Endodermal cell (in vitro differentiated cells): ENCODE results near the gene AKAP7. TPM values are rescaled to one million over a fixed set of nuclear protein-coding genes. Genes with fewer than 3 reads are reported as not detected.
"Not testable (repeated sequence)": the region's sequence is repeated elsewhere in the genome, so short reads cannot be mapped to it uniquely, and the experiment has no call there.

Source experiments
- DNase-seq: peaks from one replicate; pipeline ENCODE4 v3.0.0-alpha.2; 2017
- H3K27ac ChIP-seq: 2 replicates; pipeline ENCODE4 v1.5.1; 2013; ENCODE audit warnings: mild to moderate bottlenecking, low read depth, low read length, moderate library complexity
- H3K27me3 ChIP-seq: 2 replicates; pipeline ENCODE4 v1.6.1; 2013; ENCODE audit warnings: mild to moderate bottlenecking, low read length, moderate library complexity; ENCODE audit not compliant: insufficient read depth, control insufficient read depth, poor library complexity, severe bottlenecking
- H3K36me3 ChIP-seq: 2 replicates; pipeline ENCODE4 v1.7.0; 2013; ENCODE audit warnings: mild to moderate bottlenecking, low read length, moderate library complexity; ENCODE audit not compliant: control insufficient read depth, insufficient read depth
- H3K4me1 ChIP-seq: one replicate; pipeline ENCODE4 v1.7.0; 2013; ENCODE audit warnings: low read length; ENCODE audit not compliant: control insufficient read depth, insufficient read depth
- H3K4me3 ChIP-seq: 2 replicates; pipeline ENCODE4 v1.5.1; 2013; ENCODE audit warnings: mild to moderate bottlenecking, low read length, moderate library complexity
- H3K9ac ChIP-seq: 2 replicates; pipeline ENCODE4 v1.6.1; 2013; ENCODE audit warnings: mild to moderate bottlenecking, low read length, moderate library complexity; ENCODE audit not compliant: poor library complexity, severe bottlenecking; ENCODE audit errors: extremely low read depth
- H3K9me3 ChIP-seq: 2 replicates; pipeline ENCODE4 v1.6.1; 2013; ENCODE audit warnings: mild to moderate bottlenecking, low read length, moderate library complexity; ENCODE audit not compliant: control insufficient read depth
- H3K27ac Mint-ChIP-seq: 2 replicates; pipeline ENCODE4 v1.8.0; 2020; ENCODE audit warnings: mixed read lengths
- H3K27me3 Mint-ChIP-seq: 2 replicates; pipeline ENCODE4 v1.8.0; 2021; ENCODE audit warnings: mild to moderate bottlenecking, mixed read lengths; ENCODE audit not compliant: insufficient read depth
- H3K36me3 Mint-ChIP-seq: 2 replicates; pipeline ENCODE4 v1.8.0; 2020; ENCODE audit warnings: low read depth, mixed read lengths
- H3K4me1 Mint-ChIP-seq: 2 replicates; pipeline ENCODE4 v1.8.0; 2020; ENCODE audit warnings: mixed read lengths
- H3K4me3 Mint-ChIP-seq: 2 replicates; pipeline ENCODE4 v1.8.0; 2020; ENCODE audit warnings: mild to moderate bottlenecking, moderate library complexity, mixed read lengths
- H3K9me3 Mint-ChIP-seq: 2 replicates; pipeline ENCODE4 v1.8.0; 2020; ENCODE audit warnings: mild to moderate bottlenecking, mixed read lengths
- CTCF ChIP-seq: fragments of 200-600 bp; sonication (generic); conservative IDR thresholded peaks from 2 replicates; pipeline ENCODE4 v1.5.0; 2021; ENCODE audit warnings: antibody characterized with exemption, mild to moderate bottlenecking
- WGBS, 2 experiments: methylation state at CpG; one replicate each; pipeline versions ENCODE4 v1.1.5 to v1.1.7; 2013; ENCODE audit warnings: missing lambda C conversion rate in 2 of 2, mixed read lengths in 1 of 2; ENCODE audit not compliant: insufficient coverage in 1 of 2, insufficient read length in 1 of 2; 5-methylcytosine and 5-hydroxymethylcytosine counted together
- long read RNA-seq, 4 experiments: library from polyadenylated mRNA in 2 of 4; library from RNA in 1 of 4; library from capped mRNA in 1 of 4; stranded (forward) in 3 of 4; unstranded in 1 of 4; transcript quantifications; one replicate each; pipeline ENCODE4 v2.0.0, GENCODE V29; 2020 to 2021; ENCODE audit warnings: inconsistent platforms in 1 of 4
- polyA plus RNA-seq, 2 experiments: library from polyadenylated mRNA; stranded (reverse); fragments of 50-300 nt; gene quantifications; one replicate each; pipeline ENCODE4 v1.2.3, GENCODE V29; 2013
- total RNA-seq, 2 donors: library from RNA; stranded (reverse); fragmentation: NEBNext Ultra II Directional in 1 of 2; extraction: Animal tissue kit (Norgen Biotek cat#: 25700) in 1 of 2; gene quantifications; 2 replicates in 1 of 2; 3 replicates in 1 of 2; pipeline ENCODE4 v1.2.1, GENCODE V29; 2021

Gene AKAP7
- 1 to 10 TPM; 6.2 to 6.7 TPM for total RNA-seq
- 8.0 TPM for polyA plus RNA-seq (2013, experiment 1 of 2)
- polyA plus RNA-seq (2013, experiment 2 of 2), result 6.7 TPM
- long read RNA-seq, experiment 1, partial matches to known transcripts, result 2 of 7 reads
- long read RNA-seq, experiment 1, other reads (novel, unspliced or antisense), result 5 of 7 reads
- long read RNA-seq, experiment 2, partial matches to known transcripts, result 0 of 20 reads
- long read RNA-seq, experiment 2, other reads (novel, unspliced or antisense), result 17 of 20 reads
- long read RNA-seq, experiment 3, partial matches to known transcripts, result 1 of 4 reads
- long read RNA-seq, experiment 3, other reads (novel, unspliced or antisense), result 3 of 4 reads
- long read RNA-seq, experiment 4, partial matches to known transcripts, result 1 of 6 reads
- long read RNA-seq, experiment 4, other reads (novel, unspliced or antisense), result 4 of 6 reads

- Mint-ChIP-seq H3K9me3 (no peaks in the 10 kb centered on the region), H3K27ac (peak within 1 kb of the TSS; percentile 89), H3K4me3 (peak within 1 kb of the TSS; percentile 70), H3K27me3 (peaks cover 20% of the 10 kb centered on the region), H3K4me1 (peaks cover 6% of the 10 kb centered on the region), H3K36me3 (peaks cover 4% of the 10 kb centered on the region)
- Histone ChIP-seq H3K4me1 (no peaks in the 10 kb centered on the region), H3K9me3 (no peaks in the 10 kb centered on the region), H3K4me3 (peak within 1 kb of the TSS; percentile 82), H3K27ac (peak within 1 kb of the TSS; percentile 45), H3K36me3 (no peaks in the 10 kb centered on the region), H3K27me3 (no peaks in the 10 kb centered on the region), H3K9ac (peak within 1 kb of the TSS; percentile 52)
- WGBS, 2 experiments, result 2 to 3% methylated on average over 50 to 99 of the region's 99 CpGs
- TF ChIP-seq CTCF, result no peak
- DNase-seq, result peak; percentile 95
Observed at GRCh38 chr6:131135244-131136020, at the start of gene AKAP7. TSS of gene AKAP7 (plus strand) at chr6:131135467. CDS start at chr6:131135764, 297 bp downstream.

GRCh38 chr6:131090339-131090738, 44.9 kb upstream of the AKAP7 start:
- not testable (repeated sequence) for H3K9ac ChIP-seq, DNase-seq, H3K9me3 ChIP-seq, H3K4me3 Mint-ChIP-seq, H3K27ac ChIP-seq, H3K27me3 ChIP-seq, H3K4me3 ChIP-seq, H3K27me3 Mint-ChIP-seq, H3K36me3 ChIP-seq, H3K4me1 ChIP-seq, H3K27ac Mint-ChIP-seq, H3K36me3 Mint-ChIP-seq, H3K4me1 Mint-ChIP-seq
- peaks cover 45% of the 10 kb centered on the region for H3K9me3 Mint-ChIP-seq
- 91 to 100% methylated on average over 2 to 3 of the region's 3 CpGs for WGBS, 2 experiments

- H3K4me1 ChIP-seq, H3K36me3 ChIP-seq, DNase-seq, H3K4me3 ChIP-seq, H3K4me1 Mint-ChIP-seq, H3K4me3 Mint-ChIP-seq, H3K9ac ChIP-seq, H3K27ac ChIP-seq, H3K27me3 ChIP-seq, H3K9me3 ChIP-seq, H3K27ac Mint-ChIP-seq, H3K27me3 Mint-ChIP-seq, H3K36me3 Mint-ChIP-seq: not testable (repeated sequence)
- H3K9me3 Mint-ChIP-seq, result peaks cover 31% of the 10 kb centered on the region
- WGBS, 2 experiments, result 92 to 95% methylated on average over 2 to 5 of the region's 7 CpGs
Observed at GRCh38 chr6:131091944-131092343, 43.3 kb upstream of the AKAP7 start.

- Histone ChIP-seq H3K27me3 (no peaks in the 10 kb centered on the region), H3K9me3 (peaks cover 4% of the 10 kb centered on the region), H3K4me3 (no peak overlapping the region), H3K9ac (no peak overlapping the region), H3K36me3 (no peaks in the 10 kb centered on the region), H3K27ac (no peak overlapping the region), H3K4me1 (no peaks in the 10 kb centered on the region)
- Mint-ChIP-seq H3K27ac (no peak overlapping the region), H3K36me3 (no peaks in the 10 kb centered on the region), H3K27me3 (peaks cover 2% of the 10 kb centered on the region), H3K9me3 (peaks cover 20% of the 10 kb centered on the region), H3K4me3 (no peak overlapping the region), H3K4me1 (no peaks in the 10 kb centered on the region)
- no peak for DNase-seq
- TF ChIP-seq CTCF, result no peak
- WGBS, 2 experiments, result 94 to 100% methylated on average over 1 of the region's 1 CpG
Observed at GRCh38 chr6:131093334-131093733, 41.9 kb upstream of the AKAP7 start.
